DMS 273 (cell line): Measurements from ENCODE around the gene C2CD3.
"Not testable (repeated sequence)": the region's sequence is repeated elsewhere in the genome, so short reads cannot be mapped to it uniquely, and the experiment has no call there.

Experiments
- DNase-seq: peaks from one replicate; lab custom pipeline; 2025; ENCODE audit not compliant: unreplicated experiment; lab: John Stamatoyannopoulos, UW

The C2CD3 gene

GRCh38 chr11:74168838-74169237 lies 2.0 kb downstream of the C2CD3 start:
- DNase-seq: no peak

GRCh38 chr11:74162681-74163467 lies 7.9 kb downstream of the C2CD3 start:
- DNase-seq: peak; percentile 2

- no peak for DNase-seq
Observed at GRCh38 chr11:74159642-74160041, 11.2 kb downstream of the C2CD3 start.

GRCh38 chr11:74157169-74157568 lies 13.6 kb downstream of the C2CD3 start:
- DNase-seq: peak; percentile 69

- DNase-seq: peak; percentile 71
Observed at GRCh38 chr11:74154620-74155281, 16.1 kb downstream of the C2CD3 start.

- no peak for DNase-seq
Observed at GRCh38 chr11:74153224-74153623, 17.6 kb downstream of the C2CD3 start.

- DNase-seq: no peak
Observed at GRCh38 chr11:74147199-74147929, 23.4 kb downstream of the C2CD3 start.

- no peak for DNase-seq
Observed at GRCh38 chr11:74144592-74144991, 26.2 kb downstream of the C2CD3 start.

- no peak for DNase-seq
Observed at GRCh38 chr11:74142624-74143023, 28.2 kb downstream of the C2CD3 start.

GRCh38 chr11:74141908-74142307 lies 28.9 kb downstream of the C2CD3 start:
- DNase-seq: no peak

- no peak for DNase-seq
Observed at GRCh38 chr11:74141241-74141695, 29.5 kb downstream of the C2CD3 start.

GRCh38 chr11:74139919-74140431 lies 30.8 kb downstream of the C2CD3 start:
- not testable (repeated sequence) for DNase-seq

- DNase-seq: no peak
Observed at GRCh38 chr11:74139151-74139918, 31.5 kb downstream of the C2CD3 start.

GRCh38 chr11:74138572-74138971 lies 32.2 kb downstream of the C2CD3 start:
- peak; percentile 87 for DNase-seq

- DNase-seq: peak; percentile 10
Observed at GRCh38 chr11:74138021-74138420, 32.8 kb downstream of the C2CD3 start.

GRCh38 chr11:74135127-74135840 lies 35.5 kb downstream of the C2CD3 start:
- DNase-seq: no peak

- no peak for DNase-seq
Observed at GRCh38 chr11:74134661-74135060, 36.1 kb downstream of the C2CD3 start.

- no peak for DNase-seq
Observed at GRCh38 chr11:74133436-74133835, 37.4 kb downstream of the C2CD3 start.

- DNase-seq: no peak
Observed at GRCh38 chr11:74132833-74133232, 38.0 kb downstream of the C2CD3 start.

GRCh38 chr11:74129121-74129520 lies 41.7 kb downstream of the C2CD3 start:
- not testable (repeated sequence) for DNase-seq
